ENCODE results near the gene DRC7.

Gene DRC7

DNA sequence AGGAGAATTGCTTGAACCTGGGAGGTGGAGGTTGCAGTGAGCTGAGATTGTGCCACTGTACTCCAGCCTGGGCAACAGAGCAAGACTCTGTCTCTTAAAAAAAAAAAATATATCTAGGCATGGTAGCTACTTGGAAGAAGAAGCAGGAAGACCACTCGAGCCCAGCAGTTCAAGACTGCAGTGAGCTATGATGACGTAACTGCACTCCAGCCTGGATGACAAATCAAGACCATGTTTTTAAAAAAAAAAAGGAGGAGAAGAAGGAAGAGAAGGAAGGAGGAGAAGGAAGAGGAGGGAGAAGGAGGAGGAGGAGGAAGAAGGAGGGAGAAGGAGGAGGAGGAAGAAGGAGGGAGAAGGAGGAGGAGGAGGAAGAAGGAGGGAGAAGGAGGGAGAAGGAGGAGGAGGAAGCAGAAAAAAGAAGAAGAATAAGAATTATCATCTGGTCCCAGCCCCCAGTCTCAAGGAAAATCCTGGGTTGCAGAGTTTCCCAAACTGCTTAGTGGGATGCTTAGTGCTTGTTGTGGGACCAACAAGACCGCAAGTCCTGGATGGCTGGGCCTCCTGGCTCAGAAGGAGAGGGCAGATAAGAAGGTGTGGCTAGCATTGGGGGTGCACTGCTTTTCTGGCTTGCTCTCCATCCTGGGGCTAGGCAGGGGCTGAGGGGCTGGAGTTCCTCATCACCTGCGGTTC lies 3.7 kb upstream of the DRC7 start:
- in situ Hi-C loops (cut with MboI; ENCODE audit: low sequenced_read_pairs), result no loop called here

DNA sequence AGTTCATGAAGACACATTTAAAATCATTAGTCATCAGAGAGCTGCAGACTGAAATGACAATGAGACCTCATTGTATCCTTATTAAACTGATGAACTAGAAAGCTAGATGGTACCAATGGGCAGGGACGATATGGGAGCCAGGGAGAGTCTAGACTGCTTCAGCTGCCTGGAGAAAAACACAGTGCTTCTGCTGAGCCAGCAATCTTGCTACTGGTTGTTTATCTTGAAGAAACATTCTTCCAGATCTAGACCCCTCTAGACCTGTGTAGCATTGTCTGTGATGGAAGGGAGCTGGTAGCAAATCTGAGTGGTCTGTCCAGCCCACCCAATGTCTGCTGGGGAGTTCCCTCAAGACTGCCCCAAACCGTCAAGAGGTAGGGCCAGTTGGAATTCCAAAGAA lies 2.0 kb upstream of the DRC7 start:
- in situ Hi-C loops (cut with MboI; ENCODE audit: low sequenced_read_pairs), result no loop called here

DNA sequence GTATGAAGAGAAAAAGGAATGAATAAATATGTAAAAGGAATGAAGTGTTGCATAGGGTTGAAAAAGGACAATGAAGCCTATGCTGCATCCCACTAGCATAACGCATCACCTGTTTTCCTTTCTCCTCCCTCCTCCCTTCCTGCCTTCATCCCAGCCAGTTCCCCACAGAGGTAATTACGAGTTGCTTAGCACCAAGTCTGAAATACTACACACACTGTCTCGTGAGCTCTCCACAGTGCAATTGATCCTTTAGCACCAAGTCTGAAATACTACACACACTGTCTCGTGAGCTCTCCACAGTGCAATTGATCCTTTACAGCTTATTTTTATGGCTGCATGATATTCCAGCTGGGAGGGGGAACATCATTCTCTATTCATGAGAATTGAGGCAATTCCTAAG lies 1.1 kb upstream of the DRC7 start:
- in situ Hi-C loops (cut with MboI; ENCODE audit: low sequenced_read_pairs), result no loop called here

DNA sequence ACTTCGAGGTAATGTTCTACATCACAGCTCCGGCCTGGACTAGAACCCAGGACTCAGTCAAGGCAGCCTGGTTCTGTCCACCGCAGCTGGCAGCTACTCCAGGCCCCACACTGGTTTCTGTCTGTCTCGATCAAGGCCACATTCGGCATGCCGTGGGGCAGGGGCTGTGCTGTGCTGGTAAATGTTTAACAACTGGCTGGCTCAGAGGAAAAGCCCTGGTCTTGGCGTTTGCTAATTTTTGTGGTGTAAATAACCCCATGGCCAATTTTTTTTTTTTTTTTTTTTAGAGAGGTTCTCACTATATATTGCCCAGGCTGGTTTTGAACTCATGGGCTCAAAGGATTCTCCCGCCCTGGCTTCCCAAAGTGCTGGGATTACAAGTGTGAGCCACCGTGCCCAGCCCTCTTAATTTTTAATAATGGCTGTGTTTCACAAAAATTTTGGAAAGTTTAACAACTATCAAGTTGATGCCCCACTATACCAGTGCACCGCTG lies 328 bp upstream of the DRC7 start:
- in situ Hi-C loops (cut with MboI; ENCODE audit: low sequenced_read_pairs), result no loop called here

DNA sequence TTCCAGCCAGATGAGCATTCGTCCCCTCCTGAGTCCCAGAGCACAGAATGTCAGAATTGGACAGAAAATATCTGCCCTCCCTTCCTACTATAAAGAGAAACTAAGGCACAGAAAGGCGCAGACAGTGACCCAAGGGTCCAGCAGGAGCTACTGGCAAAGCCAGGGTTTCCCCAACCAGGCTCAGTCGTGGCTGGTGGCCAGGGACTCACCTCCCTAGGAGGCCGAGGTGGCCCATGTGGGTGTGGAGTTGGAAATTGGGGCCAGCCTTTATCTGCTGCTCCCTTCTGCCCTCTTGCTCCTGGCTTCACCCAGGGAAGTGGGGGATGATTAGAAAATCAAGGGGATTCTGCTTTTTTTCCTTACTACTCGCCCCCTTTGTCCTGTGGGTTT lies 1.1 kb downstream of the DRC7 start:
- in situ Hi-C loops (cut with MboI; ENCODE audit: low sequenced_read_pairs), result no loop called here

DNA sequence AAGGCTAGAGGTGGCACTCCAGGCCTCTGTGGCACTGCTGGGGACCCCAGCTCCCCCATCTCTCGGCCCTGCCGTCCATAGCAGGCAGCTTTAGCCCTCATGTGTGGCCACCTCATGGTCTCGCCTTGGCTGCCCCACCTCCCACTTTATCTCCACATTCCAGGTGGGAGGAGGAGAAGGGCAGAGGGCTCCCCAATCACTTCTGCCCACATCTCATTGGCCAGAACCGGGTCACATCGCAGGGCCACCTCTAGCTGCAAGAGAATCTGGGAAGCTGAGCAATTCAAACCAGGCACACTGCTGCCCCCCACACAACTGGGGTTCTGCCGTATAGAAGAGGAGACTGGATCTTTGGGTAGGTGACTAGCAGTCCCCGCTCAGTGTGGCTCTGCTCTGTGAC lies 1.6 kb downstream of the DRC7 start:
- in situ Hi-C loops (cut with MboI; ENCODE audit: low sequenced_read_pairs), result no loop called here

DNA sequence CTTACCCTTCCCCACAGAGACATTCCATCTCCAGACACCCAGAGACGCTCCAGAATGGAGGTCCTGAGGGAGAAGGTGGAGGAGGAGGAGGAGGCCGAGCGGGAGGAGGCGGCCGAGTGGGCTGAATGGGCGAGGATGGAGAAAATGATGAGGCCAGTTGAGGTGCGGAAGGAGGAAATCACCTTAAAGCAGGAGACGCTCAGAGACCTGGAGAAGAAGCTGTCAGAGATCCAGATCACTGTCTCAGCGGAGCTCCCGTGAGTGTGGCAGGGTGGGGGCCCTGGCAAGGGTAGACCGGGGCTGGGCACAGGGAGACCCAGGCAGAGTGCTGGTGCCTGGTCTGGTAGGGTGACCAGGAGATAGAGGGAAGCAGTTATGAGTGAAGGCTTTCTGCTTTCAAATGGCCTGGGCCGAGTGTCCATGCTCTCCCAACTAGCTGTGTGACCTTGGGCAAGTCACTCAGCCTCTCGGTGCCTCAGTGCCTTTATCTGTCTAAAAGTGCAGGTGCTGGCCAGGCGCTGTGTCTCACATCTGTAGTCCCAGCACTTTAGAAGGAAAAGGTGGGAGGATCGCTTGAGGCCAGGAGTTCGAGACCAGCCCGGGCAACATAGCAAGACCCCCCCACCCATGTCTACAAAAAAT lies 3.4 kb downstream of the DRC7 start:
- in situ Hi-C loops (cut with MboI; ENCODE audit: low sequenced_read_pairs), result no loop called here

DNA sequence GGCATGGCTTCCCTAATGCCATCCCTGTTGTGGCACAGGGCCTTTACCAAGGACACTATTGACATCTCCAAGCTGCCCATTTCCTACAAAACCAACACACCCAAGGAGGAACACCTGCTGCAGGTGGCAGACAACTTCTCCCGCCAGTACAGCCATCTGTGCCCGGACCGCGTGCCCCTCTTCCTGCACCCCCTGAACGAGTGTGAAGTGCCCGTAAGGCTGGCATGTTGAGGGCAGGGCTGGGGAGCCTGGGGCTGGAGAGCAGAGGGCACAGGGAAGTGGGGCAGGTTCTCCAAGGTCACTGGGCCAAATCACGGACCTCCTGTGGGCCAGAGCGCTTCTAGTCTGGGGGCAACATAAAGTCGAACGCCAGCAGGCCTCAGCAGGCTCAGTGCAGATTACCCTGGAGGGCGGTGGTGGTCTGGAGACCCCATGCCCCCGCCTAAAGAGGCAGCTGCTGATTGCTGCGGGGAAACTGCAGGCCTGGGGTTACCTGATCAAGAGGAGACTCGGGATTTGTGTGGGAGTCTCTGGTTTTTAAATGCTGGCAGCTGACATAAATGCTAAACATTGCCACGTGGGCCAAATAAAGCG lies 4.3 kb downstream of the DRC7 start:
- in situ Hi-C loops (cut with MboI; ENCODE audit: low sequenced_read_pairs), result no loop called here

DNA sequence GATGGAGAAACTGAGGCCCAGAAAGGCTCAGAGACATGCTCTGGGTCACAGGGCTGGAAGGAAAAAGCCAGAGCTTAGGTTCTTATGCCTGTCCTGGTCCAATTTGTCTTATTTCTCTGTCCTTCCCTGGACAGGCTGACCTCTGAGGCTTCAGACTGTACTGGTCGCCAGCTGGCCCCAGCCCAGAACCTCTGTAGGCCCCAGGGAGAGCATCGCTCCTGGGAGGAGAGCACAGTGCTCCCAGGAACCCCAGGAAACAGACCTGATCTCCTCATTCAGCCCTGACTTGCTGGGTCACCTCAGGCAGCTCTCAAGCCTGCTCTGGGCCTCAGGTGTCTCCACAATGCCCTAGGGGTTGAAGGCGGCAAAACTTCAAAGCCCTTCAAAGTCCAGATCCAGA lies 4.9 kb downstream of the DRC7 start:
- in situ Hi-C loops (cut with MboI; ENCODE audit: low sequenced_read_pairs), result no loop called here

DNA sequence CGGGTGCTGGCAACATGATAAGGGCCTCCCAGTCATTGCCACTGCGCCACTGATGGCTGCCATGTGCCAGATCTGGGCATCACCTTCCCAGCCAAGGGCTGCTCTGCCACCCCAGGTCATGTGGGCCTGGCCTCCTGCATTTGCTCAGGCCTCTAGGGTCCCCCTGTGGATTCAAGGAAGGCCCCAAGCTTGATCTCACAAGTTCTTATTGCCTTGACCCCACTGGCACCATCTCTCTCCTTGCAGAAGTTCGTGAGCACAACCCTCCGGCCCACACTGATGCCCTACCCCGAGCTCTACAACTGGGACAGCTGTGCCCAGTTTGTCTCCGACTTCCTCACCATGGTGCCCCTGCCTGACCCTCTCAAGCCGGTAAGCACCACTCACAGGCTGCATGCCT lies 5.3 kb downstream of the DRC7 start:
- in situ Hi-C loops (cut with MboI; ENCODE audit: low sequenced_read_pairs), result no loop called here

DNA sequence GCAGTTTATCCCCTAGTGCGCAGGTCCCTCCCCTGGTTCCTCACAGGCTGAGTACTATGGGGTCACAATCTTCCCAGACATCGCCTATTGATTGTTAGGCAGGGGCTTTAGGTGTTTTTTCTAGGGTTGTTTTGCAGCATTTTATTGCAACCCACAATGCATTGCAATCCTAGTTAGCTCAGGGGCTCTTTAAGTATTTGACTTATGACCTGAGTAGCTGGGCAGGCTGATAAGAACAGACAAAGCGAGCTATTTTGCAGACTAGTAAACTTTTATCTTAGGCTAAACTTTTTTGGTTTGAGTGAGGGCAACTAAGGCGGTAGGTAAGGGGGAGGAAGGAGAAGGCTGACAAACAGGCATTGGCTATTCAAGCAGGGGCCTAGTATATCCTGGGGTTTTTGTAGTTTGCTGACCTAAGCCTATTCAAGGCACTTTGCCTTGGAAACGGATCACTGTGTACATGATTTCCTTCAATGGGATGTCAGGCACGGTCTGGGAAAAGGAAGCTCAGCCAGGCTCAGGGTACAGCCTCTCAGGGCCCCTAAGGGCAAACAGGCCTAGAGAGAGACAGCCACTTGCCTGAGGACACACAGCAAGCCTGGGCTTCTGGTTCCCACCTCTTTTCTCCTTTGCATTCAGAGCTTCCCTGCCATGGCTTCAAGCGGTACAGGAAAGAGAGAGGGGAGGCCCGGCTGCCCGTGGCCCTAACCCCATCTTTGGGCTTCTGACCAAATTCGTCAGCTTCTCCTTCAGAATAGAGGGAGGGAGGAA lies 6.4 kb downstream of the DRC7 start:
- in situ Hi-C loops (cut with MboI; ENCODE audit: low sequenced_read_pairs), result no loop called here

DNA sequence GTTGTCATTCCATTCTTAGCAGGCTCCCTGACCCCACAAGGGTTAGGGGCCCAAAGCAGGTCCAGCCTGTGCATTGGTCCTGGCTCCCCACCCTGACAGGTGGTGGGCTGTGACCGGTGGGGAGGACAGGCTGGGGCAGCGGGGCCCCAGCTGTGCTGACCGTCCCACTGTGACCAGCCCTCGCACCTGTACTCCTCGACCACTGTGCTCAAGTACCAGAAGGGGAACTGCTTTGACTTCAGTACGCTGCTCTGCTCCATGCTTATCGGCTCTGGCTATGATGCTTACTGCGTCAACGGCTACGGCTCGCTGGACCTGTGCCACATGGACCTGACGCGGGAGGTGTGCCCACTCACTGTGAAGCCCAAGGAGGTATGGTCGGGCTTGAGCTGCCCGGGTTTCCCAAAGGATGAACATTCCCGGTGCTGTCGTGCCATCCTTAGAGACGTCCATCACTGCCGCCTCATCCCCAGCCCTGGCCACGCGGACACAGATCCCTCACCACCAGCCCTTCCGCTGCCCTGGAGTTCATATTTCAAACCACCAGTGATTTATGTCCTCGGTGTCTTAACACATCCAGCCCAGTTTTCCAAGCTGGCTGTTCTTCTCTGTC lies 7.3 kb downstream of the DRC7 start:
- in situ Hi-C loops (cut with MboI; ENCODE audit: low sequenced_read_pairs), result no loop called here

DNA sequence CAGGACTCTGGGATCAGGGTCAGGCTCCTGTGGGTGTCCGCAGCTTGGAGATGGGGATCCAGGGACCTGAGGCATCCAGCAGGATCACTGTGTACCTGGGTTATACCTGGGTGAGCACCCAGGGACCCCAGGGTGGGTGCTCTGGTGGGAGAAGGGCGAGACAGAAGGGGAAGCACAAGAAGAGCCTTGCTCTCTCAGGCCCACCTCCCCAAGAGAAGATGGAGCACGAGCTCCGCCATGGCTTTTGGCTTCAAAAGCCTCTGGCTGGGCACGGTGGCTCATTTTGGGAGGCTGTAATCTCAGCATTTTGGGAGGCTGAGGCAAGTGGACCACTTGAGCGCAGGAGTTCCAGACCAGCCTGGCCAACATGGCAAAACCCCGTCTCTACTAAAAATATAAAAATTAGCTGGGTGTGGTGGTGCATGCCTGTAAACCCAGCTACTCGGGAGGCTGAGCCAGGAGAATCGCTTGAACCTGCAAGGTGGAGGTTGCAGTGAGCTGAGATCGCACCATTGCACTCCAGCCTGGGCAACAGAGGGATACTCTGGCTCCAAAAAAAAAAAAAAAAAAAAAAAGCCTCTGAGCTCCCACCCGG lies 8.9 kb downstream of the DRC7 start:
- in situ Hi-C loops (cut with MboI; ENCODE audit: low sequenced_read_pairs), result no loop called here

DNA sequence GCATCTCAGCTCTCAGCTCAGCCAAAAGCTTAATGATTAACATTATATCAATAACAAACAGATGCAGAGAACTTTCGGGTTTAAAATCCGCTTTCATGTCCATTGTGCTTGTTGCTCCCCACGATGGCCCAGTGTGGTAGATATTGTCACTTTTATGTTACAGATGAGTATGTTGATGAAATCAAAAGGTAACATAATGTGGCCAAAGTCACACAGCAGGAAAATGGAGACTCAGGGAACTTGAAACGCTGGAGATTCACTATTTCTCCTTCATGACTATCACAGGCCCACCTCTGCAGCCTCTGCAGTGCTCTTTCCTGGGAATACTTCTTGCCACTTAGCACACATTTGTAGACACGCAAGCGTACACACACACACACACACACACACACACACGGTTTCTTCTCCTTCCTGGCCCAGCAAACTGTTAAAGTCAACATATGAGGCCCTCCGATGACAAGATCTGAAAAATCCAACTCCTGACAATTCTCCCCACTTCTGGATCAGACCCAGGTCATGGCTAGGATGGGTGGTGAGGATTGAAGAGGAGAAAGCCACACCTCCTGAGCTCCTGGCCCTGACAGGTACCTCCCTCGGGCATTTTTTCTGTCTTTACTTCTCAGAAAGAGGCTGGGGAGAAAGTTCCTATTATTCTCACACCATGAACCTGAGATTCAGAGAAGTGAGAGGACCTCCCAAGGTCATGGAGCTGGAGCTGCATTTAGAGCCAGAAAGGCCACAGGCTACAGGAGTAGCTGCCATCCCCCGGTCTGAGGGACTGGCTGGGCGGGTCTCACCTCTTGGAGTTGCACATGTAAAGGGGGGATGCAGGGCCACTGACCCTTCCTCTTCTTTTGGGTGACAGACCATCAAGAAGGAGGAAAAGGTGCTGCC lies 9.7 kb downstream of the DRC7 start:
- in situ Hi-C loops (cut with MboI; ENCODE audit: low sequenced_read_pairs), result no loop called here

DNA sequence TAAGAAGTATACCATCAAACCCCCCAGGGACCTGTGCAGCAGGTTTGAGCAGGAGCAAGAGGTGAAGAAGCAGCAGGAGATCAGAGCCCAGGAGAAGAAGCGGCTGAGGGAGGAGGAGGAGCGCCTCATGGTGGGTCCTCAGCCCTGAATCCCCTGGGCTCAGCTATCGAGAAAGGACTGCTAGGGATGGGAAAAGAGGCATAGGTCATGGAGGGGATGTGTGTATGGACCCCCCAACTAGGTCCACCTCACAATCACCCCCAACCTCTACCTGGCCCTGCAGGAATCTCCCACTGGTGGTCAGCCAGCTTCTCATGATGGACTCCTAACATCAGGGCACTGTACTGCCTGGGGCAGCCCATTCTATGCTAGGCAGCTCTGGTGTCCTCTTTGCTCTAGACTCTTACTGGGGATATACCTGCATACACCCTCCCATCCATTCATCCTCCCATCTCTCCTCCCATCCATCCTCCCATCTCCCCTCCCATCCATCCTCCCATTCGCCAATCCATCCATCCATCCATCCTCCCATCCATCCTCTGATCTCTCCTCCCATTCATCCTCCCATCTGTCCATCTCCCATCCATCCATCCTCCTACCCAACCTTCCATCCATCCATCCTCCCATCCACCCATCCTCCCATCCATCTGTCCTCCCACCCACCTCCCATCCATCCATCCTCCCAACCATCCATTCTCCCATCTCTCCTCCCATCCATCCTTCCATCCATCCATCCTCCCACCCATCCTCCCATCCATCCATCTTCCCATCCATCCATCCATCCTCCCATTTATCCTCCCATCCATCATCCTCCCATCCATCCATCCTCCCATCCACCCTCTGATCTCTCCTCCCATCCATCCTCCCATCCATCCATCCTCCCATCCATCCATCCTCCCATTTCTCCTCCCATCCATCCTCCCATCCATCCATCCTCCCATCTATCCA lies 10.6 kb downstream of the DRC7 start:
- in situ Hi-C loops (cut with MboI; ENCODE audit: low sequenced_read_pairs), result no loop called here

DNA sequence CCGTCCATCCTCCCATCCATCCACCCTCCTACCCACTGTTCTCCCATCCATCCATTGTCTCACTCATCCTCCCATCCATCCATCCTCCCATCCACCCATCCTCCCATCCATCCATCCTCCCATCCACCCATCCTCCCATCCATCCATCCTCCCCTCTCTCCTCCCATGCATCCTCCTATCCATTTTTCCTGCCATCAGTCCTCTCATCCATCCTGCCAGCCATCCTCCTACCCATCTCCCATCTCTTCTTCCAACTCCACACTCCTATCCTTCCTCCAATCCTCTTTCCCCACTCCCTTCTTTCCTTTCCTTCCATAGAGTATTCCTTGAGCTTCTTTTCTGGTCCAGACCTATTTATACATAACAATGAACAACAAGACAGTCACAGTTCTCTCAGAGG lies 12.1 kb downstream of the DRC7 start:
- in situ Hi-C loops (cut with MboI; ENCODE audit: low sequenced_read_pairs), result no loop called here

DNA sequence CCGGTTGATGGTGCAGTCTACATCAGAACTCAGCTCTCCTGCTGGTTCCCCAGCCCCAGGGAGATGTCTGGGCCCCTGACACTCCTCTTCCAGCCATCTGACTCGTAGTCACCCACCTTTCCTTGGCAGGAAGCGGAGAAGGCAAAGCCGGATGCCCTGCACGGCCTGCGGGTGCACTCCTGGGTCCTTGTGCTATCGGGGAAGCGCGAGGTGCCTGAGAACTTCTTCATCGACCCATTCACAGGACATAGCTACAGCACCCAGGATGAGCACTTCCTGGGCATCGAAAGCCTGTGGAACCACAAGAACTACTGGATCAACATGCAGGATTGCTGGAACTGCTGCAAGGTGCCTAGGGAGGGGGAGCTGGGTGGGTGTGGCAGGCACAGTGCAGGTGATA lies 12.7 kb downstream of the DRC7 start:
- in situ Hi-C loops (cut with MboI; ENCODE audit: low sequenced_read_pairs), result no loop called here

DNA sequence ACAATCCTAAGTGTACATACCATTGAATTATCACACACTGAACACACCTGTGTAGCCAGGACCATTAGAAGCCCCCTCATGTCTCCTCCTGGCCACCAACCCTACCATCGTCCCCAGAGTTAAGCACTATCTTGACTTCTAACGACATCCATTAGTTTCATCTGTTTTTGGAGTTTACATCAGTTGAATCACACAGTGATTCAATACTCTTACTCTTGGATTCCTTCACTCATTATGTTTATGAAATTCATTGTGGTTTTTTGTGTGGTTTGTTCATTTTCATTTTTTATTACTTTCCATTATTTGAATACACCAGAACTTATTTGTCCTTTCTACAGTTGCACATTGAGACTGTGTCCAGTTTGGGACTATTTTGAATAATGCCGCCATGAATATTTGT lies 13.6 kb downstream of the DRC7 start:
- in situ Hi-C loops (cut with MboI; ENCODE audit: low sequenced_read_pairs), result no loop called here

DNA sequence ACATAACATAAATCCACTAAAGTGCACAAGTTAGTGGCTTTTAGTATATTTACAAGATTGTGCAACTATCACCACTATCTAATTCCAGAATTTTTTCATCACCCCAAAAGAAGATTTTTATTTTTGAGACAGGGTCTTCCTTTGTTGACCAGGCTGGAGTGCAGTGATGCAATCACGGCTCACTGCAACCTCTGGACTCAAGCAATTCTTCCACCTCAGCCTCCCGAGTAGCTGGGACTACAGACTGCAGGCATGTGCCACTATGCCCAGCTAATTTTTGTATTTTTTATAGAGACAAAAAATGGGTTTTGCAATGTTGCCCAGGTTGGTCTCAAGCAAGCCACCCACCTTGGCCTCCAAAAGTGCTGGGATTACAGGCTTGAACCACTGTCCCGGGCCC lies 15.1 kb downstream of the DRC7 start:
- in situ Hi-C loops (cut with MboI; ENCODE audit: low sequenced_read_pairs), result no loop called here
